ENCODE measurements around the gene POLR2B. TPM values are rescaled to one million over a fixed set of nuclear protein-coding genes. Genes with fewer than 3 reads are reported as not detected.

The POLR2B gene
- total and polyA plus RNA-seq, 2 experiments from 2014 or later, result 52.4 to 110 TPM

GRCh38 chr4:56941403-56941802 lies 37.3 kb upstream of the POLR2B start:
- no peak for TF ChIP-seq EZH2phosphoT487 (IDR thresholded peaks at IDR 0.05; ENCODE audit: low read depth, severe bottlenecking, unreplicated experiment)
- no peak for TF ChIP-seq CTCF (IDR thresholded peaks at IDR 0.05; ENCODE audit: poor library complexity)
- no peak for TF ChIP-seq EZH2 (IDR thresholded peaks at IDR 0.05; ENCODE audit: borderline replicate concordance)
- Histone ChIP-seq H3K4me2 (no peak overlapping the region), H4K20me1 (ENCODE audit: insufficient read depth, poor library complexity, severe bottlenecking) (no peaks in the 10 kb centered on the region), H3K79me2 (no peaks in the 10 kb centered on the region), H3K4me3 (no peak overlapping the region), H3K36me3 (replicated peaks; ENCODE audit: insufficient read depth, low read depth) (no peaks in the 10 kb centered on the region), H3K27ac (no peak overlapping the region), H3K9me2 (replicated peaks; ENCODE audit: insufficient read depth) (no peaks in the 10 kb centered on the region), H2AFZ (no peak overlapping the region), H3K27me3 (no peaks in the 10 kb centered on the region), H3K9me3 (ENCODE audit: low read depth) (no peaks in the 10 kb centered on the region), H3K4me1 (ENCODE audit: insufficient read depth) (no peaks in the 10 kb centered on the region)
- no peak for DNase-seq (ENCODE audit: low spot score)
- WGBS (ENCODE audit: low lambda C conversion rate, missing lambda C conversion rate), result 95% methylated on average over 3 of the region's 3 CpGs

- 92% methylated on average over 9 of the region's 9 CpGs for WGBS (ENCODE audit: low lambda C conversion rate, missing lambda C conversion rate)
- no peak overlapping the region for H3K4me2 ChIP-seq
- H3K9me3 ChIP-seq (ENCODE audit: low read depth), result no peaks in the 10 kb centered on the region
- H3K27ac ChIP-seq, result no peak overlapping the region
- H3K36me3 ChIP-seq (replicated peaks; ENCODE audit: insufficient read depth, low read depth), result no peaks in the 10 kb centered on the region
- H3K79me2 ChIP-seq, result no peaks in the 10 kb centered on the region
- H3K27me3 ChIP-seq, result no peaks in the 10 kb centered on the region
- no peak for DNase-seq (ENCODE audit: low spot score)
- no peaks in the 10 kb centered on the region for H3K9me2 ChIP-seq (replicated peaks; ENCODE audit: insufficient read depth)
- no peaks in the 10 kb centered on the region for H4K20me1 ChIP-seq (ENCODE audit: insufficient read depth, poor library complexity, severe bottlenecking)
- no peak overlapping the region for H2AFZ ChIP-seq
- H3K4me3 ChIP-seq, result no peak overlapping the region
- TF ChIP-seq EZH2 (IDR thresholded peaks at IDR 0.05; ENCODE audit: borderline replicate concordance) (no peak), CTCF (IDR thresholded peaks at IDR 0.05; ENCODE audit: poor library complexity) (no peak), EZH2phosphoT487 (IDR thresholded peaks at IDR 0.05; ENCODE audit: low read depth, severe bottlenecking, unreplicated experiment) (no peak)
- no peaks in the 10 kb centered on the region for H3K4me1 ChIP-seq (ENCODE audit: insufficient read depth)
These were observed 24.8 kb upstream of the POLR2B start for GRCh38 chr4:56953680-56954520.

- TF ChIP-seq CTCF (IDR thresholded peaks at IDR 0.05; ENCODE audit: poor library complexity) (no peak), EZH2 (IDR thresholded peaks at IDR 0.05; ENCODE audit: borderline replicate concordance) (no peak), EZH2phosphoT487 (IDR thresholded peaks at IDR 0.05; ENCODE audit: low read depth, severe bottlenecking, unreplicated experiment) (no peak)
- H3K36me3 ChIP-seq (replicated peaks; ENCODE audit: insufficient read depth, low read depth), result no peaks in the 10 kb centered on the region
- no peak overlapping the region for H3K4me3 ChIP-seq
- no peaks in the 10 kb centered on the region for H3K4me1 ChIP-seq (ENCODE audit: insufficient read depth)
- no peaks in the 10 kb centered on the region for H3K9me3 ChIP-seq (ENCODE audit: low read depth)
- peak; percentile 53 for DNase-seq (ENCODE audit: low spot score)
- no peaks in the 10 kb centered on the region for H3K79me2 ChIP-seq
- H4K20me1 ChIP-seq (ENCODE audit: insufficient read depth, poor library complexity, severe bottlenecking), result no peaks in the 10 kb centered on the region
- H3K27me3 ChIP-seq, result no peaks in the 10 kb centered on the region
- peak overlapping the region; percentile 27 for H3K27ac ChIP-seq
- H2AFZ ChIP-seq, result no peak overlapping the region
- WGBS (ENCODE audit: low lambda C conversion rate, missing lambda C conversion rate), result 68% methylated on average over 7 of the region's 7 CpGs
- H3K9me2 ChIP-seq (replicated peaks; ENCODE audit: insufficient read depth), result no peaks in the 10 kb centered on the region
- no peak overlapping the region for H3K4me2 ChIP-seq
These were observed 20.6 kb upstream of the POLR2B start for GRCh38 chr4:56958111-56958517.
